HepG2 (cell line): ENCODE data around the gene PRPSAP1. TPM values are rescaled to one million over a fixed set of nuclear protein-coding genes. Genes with fewer than 3 reads are reported as not detected.
A peak's percentile ranks its signal among the peaks of the same experiment; 100 is the strongest.

ENCODE experiments used
- AGO1 ChIP-seq: fragments of 200-400 bp; formaldehyde crosslinking; IDR thresholded peaks from 2 replicates; pipeline ENCODE4 v1.6.1; 2017; ENCODE audit warnings: mild to moderate bottlenecking, low read depth, low read length, moderate library complexity; ENCODE audit not compliant: poor library complexity, severe bottlenecking
- ARNTL ChIP-seq: sonication (generic); formaldehyde crosslinking; IDR thresholded peaks from 2 replicates; pipeline ENCODE4 v1.4.0; 2020; ENCODE audit warnings: mild to moderate bottlenecking, missing genetic modification reagents
- GLI4 ChIP-seq: sonication (generic); formaldehyde crosslinking; IDR thresholded peaks from 2 replicates; pipeline ENCODE4 v1.5.1; 2020; ENCODE audit warnings: missing genetic modification reagents, mild to moderate bottlenecking, moderate library complexity, borderline replicate concordance
- GPN1 ChIP-seq: sonication (generic); formaldehyde crosslinking; IDR thresholded peaks from 2 replicates; pipeline ENCODE4 v1.5.1; 2020; ENCODE audit warnings: missing genetic modification reagents, borderline replicate concordance
- HMG20A ChIP-seq: IDR thresholded peaks from 2 replicates; pipeline ENCODE4 v1.6.1; 2016; ENCODE audit warnings: borderline replicate concordance
- HNF4A ChIP-seq: sonication (generic); formaldehyde crosslinking; IDR thresholded peaks from 2 replicates; pipeline ENCODE4 v1.4.0; 2020; ENCODE audit warnings: missing genetic modification reagents
- HNRNPLL ChIP-seq: fragments of 200-400 bp; formaldehyde crosslinking; IDR thresholded peaks from 2 replicates; pipeline ENCODE4 v1.6.1; 2017; ENCODE audit warnings: mild to moderate bottlenecking, low read depth, low read length; ENCODE audit not compliant: poor library complexity, severe bottlenecking
- HOXA5 ChIP-seq: sonication (generic); formaldehyde crosslinking; IDR thresholded peaks from 2 replicates; pipeline ENCODE4 v1.4.0; 2020; ENCODE audit warnings: missing genetic modification reagents
- IRX3 ChIP-seq: sonication (generic); formaldehyde crosslinking; IDR thresholded peaks from 2 replicates; pipeline ENCODE4 v1.8.1; 2023; ENCODE audit warnings: mild to moderate bottlenecking, low read depth, missing genetic modification reagents, borderline replicate concordance
- KDM4B ChIP-seq: sonication (generic); formaldehyde crosslinking; IDR thresholded peaks from 2 replicates; pipeline ENCODE4 v1.4.0; 2020; ENCODE audit warnings: missing genetic modification reagents
- MED8 ChIP-seq: sonication (generic); formaldehyde crosslinking; IDR thresholded peaks from 2 replicates; pipeline ENCODE4 v1.8.1; 2023; ENCODE audit warnings: mild to moderate bottlenecking, missing genetic modification reagents; ENCODE audit not compliant: insufficient replicate concordance
- RORA ChIP-seq: sonication (generic); formaldehyde crosslinking; IDR thresholded peaks from 2 replicates; pipeline ENCODE4 v1.5.0; 2020; ENCODE audit warnings: mild to moderate bottlenecking, missing genetic modification reagents, moderate library complexity
- SOX6 ChIP-seq, 2 experiments: fragments of 450-650 bp in 1 of 2; sonication (generic) in 1 of 2; formaldehyde crosslinking in 1 of 2; IDR thresholded peaks; 2 replicates each; pipeline versions ENCODE4 v1.4.0 to v1.6.1; 2017 to 2020; ENCODE audit warnings: antibody characterized with exemption in 1 of 2, mild to moderate bottlenecking in 1 of 2, missing genetic modification reagents in 1 of 2
- SRY ChIP-seq: sonication (generic); formaldehyde crosslinking; IDR thresholded peaks from 2 replicates; pipeline ENCODE4 v1.8.0; 2022; ENCODE audit warnings: mild to moderate bottlenecking, missing genetic modification reagents
- ZFP37 ChIP-seq: sonication (generic); formaldehyde crosslinking; IDR thresholded peaks from 2 replicates; pipeline ENCODE4 v1.4.0; 2020; ENCODE audit warnings: missing genetic modification reagents, borderline replicate concordance
- ZFP62 ChIP-seq: sonication (generic); formaldehyde crosslinking; IDR thresholded peaks from 2 replicates; pipeline ENCODE4 v1.4.0; 2020; ENCODE audit warnings: missing genetic modification reagents
- polyA plus RNA-seq, 8 experiments: library from polyadenylated mRNA; depleted of rRNA in 3 of 8; stranded (reverse) in 7 of 8; unstranded in 1 of 8; fragments of >200 nt; fragmentation: Illumina TruSeq in 4 of 8; extraction: Trizol in 4 of 8; gene quantifications; 2 replicates each; pipeline versions ENCODE4 v1.2.1 to v1.2.3, GENCODE V29; 2011 to 2016; ENCODE audit warnings: low read depth in 4 of 8, missing spikeins in 1 of 8, mixed read lengths in 1 of 8; ENCODE audit not compliant: insufficient read depth in 1 of 8
- total RNA-seq, 5 experiments: library from RNA; depleted of rRNA; stranded (reverse); fragments of >200 nt; fragmentation: Illumina TruSeq; extraction: Trizol; gene quantifications; 2 replicates each; pipeline ENCODE4 v1.2.3, GENCODE V29; 2016; ENCODE audit warnings: low read depth in 1 of 5
- TF ChIP-seq, protein P1 (sequence below): sonication (generic); formaldehyde crosslinking; conservative IDR thresholded peaks from 2 replicates; pipeline ENCODE4 v1.8.0; 2022; ENCODE audit warnings: mild to moderate bottlenecking, moderate library complexity, missing genetic modification reagents
- TF ChIP-seq, protein P2 (sequence below): sonication (generic); formaldehyde crosslinking; conservative IDR thresholded peaks from 2 replicates; pipeline ENCODE4 v1.4.0; 2020; ENCODE audit warnings: missing genetic modification reagents
- TF ChIP-seq, protein P3 (sequence below): sonication (generic); formaldehyde crosslinking; conservative IDR thresholded peaks from 2 replicates; pipeline ENCODE4 v1.4.0; 2020; ENCODE audit warnings: mild to moderate bottlenecking, missing genetic modification reagents, moderate library complexity

PRPSAP1 gene
- total and polyA plus RNA-seq, 2 of the 13 experiments (the other 11 are each of a cell fraction or from before 2014, with no cell fraction given), result 91.1 to 314 TPM

DNA sequence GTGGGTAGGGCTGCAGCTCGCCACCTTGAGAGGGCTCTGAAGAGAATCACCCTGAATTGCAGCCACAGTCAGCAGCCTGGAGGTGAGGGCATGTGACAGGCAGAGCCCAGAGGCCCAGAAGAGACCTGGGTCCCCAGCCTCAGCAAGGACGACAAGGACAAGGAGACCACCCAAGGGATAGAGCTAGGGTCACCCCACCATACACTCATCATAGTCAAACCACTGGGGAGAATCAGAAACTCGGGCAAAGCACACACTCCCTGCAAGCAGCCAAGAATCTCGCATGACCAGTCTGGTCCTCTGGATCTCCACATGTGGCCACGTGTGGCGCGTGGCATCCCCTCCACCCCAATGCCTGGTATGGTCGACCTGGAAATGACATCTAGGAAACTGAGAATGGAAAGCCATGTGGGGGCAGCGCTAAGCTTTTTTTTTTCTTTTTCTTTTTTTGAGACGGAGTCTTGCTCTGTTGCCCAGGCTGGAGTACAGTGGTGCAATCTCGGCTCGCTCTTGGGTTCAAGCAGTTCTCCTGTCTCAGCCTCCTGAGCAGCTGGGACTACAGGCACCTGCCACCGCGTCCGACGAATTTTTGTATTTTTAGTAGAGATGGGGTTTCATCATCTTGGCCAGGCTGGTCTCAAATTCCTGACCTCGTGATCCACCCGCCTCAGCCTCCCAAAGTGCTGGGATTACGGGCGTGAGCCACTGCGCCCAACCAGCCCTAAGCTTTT, 26.1 kb upstream of the PRPSAP1 start (continued):
- TF ChIP-seq IRX3 (CRISPR knock-in tag) (no peak), HNRNPLL (no peak), GLI4 (CRISPR knock-in tag) (no peak), ZFP62 (CRISPR knock-in tag) (no peak), SOX6 (IDR thresholded peaks at IDR 0.05) (no peak), SOX6 (CRISPR knock-in tag; IDR thresholded peaks at IDR 0.05) (0 out of 2 replicates have a peak, but pooled peaks have one; percentile 37), SRY (CRISPR knock-in tag) (peak; percentile 57; the same call in 1 of the 2 replicates), MED8 (CRISPR knock-in tag) (peak; percentile 9), HOXA5 (no peak), ZFP37 (CRISPR knock-in tag) (no peak), RORA (CRISPR knock-in tag) (no peak), KDM4B (CRISPR knock-in tag) (no peak), GPN1 (CRISPR knock-in tag) (no peak), ARNTL (CRISPR knock-in tag) (no peak), AGO1 (peak; percentile 34), HMG20A (CRISPR knock-in tag) (no peak), HNF4A (no peak)
- TF ChIP-seq, protein P1, sequence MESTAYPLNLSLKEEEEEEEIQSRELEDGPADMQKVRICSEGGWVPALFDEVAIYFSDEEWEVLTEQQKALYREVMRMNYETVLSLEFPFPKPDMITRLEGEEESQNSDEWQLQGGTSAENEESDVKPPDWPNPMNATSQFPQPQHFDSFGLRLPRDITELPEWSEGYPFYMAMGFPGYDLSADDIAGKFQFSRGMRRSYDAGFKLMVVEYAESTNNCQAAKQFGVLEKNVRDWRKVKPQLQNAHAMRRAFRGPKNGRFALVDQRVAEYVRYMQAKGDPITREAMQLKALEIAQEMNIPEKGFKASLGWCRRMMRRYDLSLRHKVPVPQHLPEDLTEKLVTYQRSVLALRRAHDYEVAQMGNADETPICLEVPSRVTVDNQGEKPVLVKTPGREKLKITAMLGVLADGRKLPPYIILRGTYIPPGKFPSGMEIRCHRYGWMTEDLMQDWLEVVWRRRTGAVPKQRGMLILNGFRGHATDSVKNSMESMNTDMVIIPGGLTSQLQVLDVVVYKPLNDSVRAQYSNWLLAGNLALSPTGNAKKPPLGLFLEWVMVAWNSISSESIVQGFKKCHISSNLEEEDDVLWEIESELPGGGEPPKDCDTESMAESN (CRISPR knock-in tag), result no peak
- TF ChIP-seq, protein P2, sequence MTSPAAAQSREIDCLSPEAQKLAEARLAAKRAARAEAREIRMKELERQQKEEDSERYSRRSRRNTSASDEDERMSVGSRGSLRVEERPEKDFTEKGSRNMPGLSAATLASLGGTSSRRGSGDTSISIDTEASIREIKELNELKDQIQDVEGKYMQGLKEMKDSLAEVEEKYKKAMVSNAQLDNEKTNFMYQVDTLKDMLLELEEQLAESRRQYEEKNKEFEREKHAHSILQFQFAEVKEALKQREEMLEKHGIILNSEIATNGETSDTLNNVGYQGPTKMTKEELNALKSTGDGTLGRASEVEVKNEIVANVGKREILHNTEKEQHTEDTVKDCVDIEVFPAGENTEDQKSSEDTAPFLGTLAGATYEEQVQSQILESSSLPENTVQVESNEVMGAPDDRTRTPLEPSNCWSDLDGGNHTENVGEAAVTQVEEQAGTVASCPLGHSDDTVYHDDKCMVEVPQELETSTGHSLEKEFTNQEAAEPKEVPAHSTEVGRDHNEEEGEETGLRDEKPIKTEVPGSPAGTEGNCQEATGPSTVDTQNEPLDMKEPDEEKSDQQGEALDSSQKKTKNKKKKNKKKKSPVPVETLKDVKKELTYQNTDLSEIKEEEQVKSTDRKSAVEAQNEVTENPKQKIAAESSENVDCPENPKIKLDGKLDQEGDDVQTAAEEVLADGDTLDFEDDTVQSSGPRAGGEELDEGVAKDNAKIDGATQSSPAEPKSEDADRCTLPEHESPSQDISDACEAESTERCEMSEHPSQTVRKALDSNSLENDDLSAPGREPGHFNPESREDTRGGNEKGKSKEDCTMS (CRISPR knock-in tag), result no peak
- TF ChIP-seq, protein P3, sequence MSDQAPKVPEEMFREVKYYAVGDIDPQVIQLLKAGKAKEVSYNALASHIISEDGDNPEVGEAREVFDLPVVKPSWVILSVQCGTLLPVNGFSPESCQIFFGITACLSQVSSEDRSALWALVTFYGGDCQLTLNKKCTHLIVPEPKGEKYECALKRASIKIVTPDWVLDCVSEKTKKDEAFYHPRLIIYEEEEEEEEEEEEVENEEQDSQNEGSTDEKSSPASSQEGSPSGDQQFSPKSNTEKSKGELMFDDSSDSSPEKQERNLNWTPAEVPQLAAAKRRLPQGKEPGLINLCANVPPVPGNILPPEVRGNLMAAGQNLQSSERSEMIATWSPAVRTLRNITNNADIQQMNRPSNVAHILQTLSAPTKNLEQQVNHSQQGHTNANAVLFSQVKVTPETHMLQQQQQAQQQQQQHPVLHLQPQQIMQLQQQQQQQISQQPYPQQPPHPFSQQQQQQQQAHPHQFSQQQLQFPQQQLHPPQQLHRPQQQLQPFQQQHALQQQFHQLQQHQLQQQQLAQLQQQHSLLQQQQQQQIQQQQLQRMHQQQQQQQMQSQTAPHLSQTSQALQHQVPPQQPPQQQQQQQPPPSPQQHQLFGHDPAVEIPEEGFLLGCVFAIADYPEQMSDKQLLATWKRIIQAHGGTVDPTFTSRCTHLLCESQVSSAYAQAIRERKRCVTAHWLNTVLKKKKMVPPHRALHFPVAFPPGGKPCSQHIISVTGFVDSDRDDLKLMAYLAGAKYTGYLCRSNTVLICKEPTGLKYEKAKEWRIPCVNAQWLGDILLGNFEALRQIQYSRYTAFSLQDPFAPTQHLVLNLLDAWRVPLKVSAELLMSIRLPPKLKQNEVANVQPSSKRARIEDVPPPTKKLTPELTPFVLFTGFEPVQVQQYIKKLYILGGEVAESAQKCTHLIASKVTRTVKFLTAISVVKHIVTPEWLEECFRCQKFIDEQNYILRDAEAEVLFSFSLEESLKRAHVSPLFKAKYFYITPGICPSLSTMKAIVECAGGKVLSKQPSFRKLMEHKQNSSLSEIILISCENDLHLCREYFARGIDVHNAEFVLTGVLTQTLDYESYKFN (CRISPR knock-in tag), result no peak
